ENCODE data around the gene PRR29.

- TF ChIP-seq REST (IDR thresholded peaks at IDR 0.05; ENCODE audit: low read depth) (no peak), TAF1 (IDR thresholded peaks at IDR 0.05; ENCODE audit: low read depth) (no peak), MAX (IDR thresholded peaks at IDR 0.05) (no peak), EP300 (IDR thresholded peaks at IDR 0.05; ENCODE audit: borderline replicate concordance) (no peak), USF1 (IDR thresholded peaks at IDR 0.05) (no peak), TEAD4 (IDR thresholded peaks at IDR 0.05) (no peak), TCF12 (IDR thresholded peaks at IDR 0.05; ENCODE audit: low read depth) (no peak), CREB1 (IDR thresholded peaks at IDR 0.05; ENCODE audit: low read depth) (no peak), RAD21 (IDR thresholded peaks at IDR 0.05; ENCODE audit: low read depth) (no peak), CEBPB (IDR thresholded peaks at IDR 0.05) (no peak), YY1 (IDR thresholded peaks at IDR 0.05; ENCODE audit: low read depth) (no peak), ZBTB7A (IDR thresholded peaks at IDR 0.05; ENCODE audit: low read depth) (no peak), FOXM1 (IDR thresholded peaks at IDR 0.05; ENCODE audit: borderline replicate concordance, low read depth) (no peak)
These were observed 11.6 kb downstream of the PRR29 start for GRCh38 chr17:64009571-64010402.
